Measurements from ENCODE around the gene TMEM258. TPM values are rescaled to one million over a fixed set of nuclear protein-coding genes. Genes with fewer than 3 reads are reported as not detected.
A peak's percentile ranks its signal among the peaks of the same experiment; 100 is the strongest.

Gene TMEM258
- total and polyA plus RNA-seq, 2 of the 4 experiments (the other 2 are of a cell fraction) = 107 to 280 TPM

DNA sequence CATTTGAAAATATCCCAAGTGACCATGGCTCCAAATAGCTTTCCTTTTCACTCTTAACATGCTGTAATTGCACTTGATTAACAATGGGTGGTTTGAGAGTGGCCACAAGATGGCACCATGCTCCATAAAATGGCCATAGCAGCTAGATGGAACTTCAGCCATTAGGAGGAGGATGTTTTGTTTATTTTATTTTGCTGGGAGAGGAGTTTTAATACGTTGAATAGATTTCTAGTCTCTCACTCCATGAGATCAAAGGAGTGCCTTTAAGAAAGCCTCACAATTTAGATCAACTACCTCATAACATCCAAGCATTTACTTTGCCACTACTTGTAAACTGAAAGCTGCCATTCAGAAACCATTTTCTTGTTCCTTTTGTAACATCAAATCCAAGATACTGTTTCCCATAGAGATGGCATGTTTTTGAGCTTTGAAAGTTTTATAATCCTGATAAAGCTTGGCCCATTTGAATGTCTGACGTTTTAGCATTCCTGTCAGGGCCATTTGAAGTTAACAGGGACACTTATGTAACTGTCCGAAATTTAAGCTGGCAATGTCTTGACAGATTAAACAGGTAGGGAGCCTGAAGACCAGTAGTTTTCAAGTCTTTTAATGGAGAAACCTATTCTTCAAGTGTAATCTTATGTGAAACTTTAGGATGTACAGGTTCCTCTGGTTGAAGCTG, 5.0 kb upstream of the TMEM258 start:
- H2BK5ac ChIP-seq (ENCODE audit: low read depth, low read length, poor library complexity, severe bottlenecking) = peak overlapping the region; percentile 7
- ATAC-seq (ENCODE audit: low read depth) (peak; percentile 58), DNase-seq (peak; percentile 88)
- H2BK20ac ChIP-seq (ENCODE audit: low read depth, low read length) = no peak overlapping the region
- no peak overlapping the region for H3K56ac ChIP-seq (ENCODE audit: extremely low read depth, insufficient read depth, low read length)
- no peak overlapping the region for H2BK15ac ChIP-seq (ENCODE audit: low read depth, low read length)
- H3K4me1 ChIP-seq (ENCODE audit: control insufficient read depth, insufficient read depth, low read length) = peaks cover 6% of the 10 kb centered on the region
- no peak overlapping the region for H2AK5ac ChIP-seq (ENCODE audit: low read depth, low read length)
- 40% methylated on average over 1 of the region's 3 CpGs; no CpG with 5 or more reads in 1 of the 2 experiments for WGBS, 2 experiments (ENCODE audit: extremely low coverage in 2 of 2, insufficient read length in 1 of 2)
- H3K4me2 ChIP-seq (ENCODE audit: low read depth, low read length) = peak overlapping the region; percentile 39; the same call in 1 of the 2 replicates
- no peaks in the 10 kb centered on the region for H3K9me3 ChIP-seq (ENCODE audit: control insufficient read depth, insufficient read depth, low read length)
- no peak overlapping the region for H3K18ac ChIP-seq (ENCODE audit: low read depth, low read length)
- H4K8ac ChIP-seq (ENCODE audit: low read depth in 2 of 2, low read length in 2 of 2) = no peak overlapping the region
- no peak overlapping the region; the same call in 1 of the 2 replicates for H3K9ac ChIP-seq (ENCODE audit: low read depth, low read length)
- peaks cover 21 to 55% of the 10 kb centered on the region in 2 experiments for H3K79me1 ChIP-seq (ENCODE audit: low read depth in 1 of 2, low read length in 2 of 2)
- no peak overlapping the region for H3K4ac ChIP-seq (ENCODE audit: low read depth, low read length)
- H4K5ac ChIP-seq (ENCODE audit: low read depth, low read length) = no peak overlapping the region
- POLR2A ChIA-PET (ENCODE audit: unreplicated experiment) = interaction anchor here (0.5 to 1.1 kb wide), 2 partner anchors 18 to 72 kb away, joined by 4 read pairs; no protein-coding TSS in a partner anchor
- no peak overlapping the region for H3K14ac ChIP-seq (replicated peaks; ENCODE audit: low read depth, low read length)
- no peak overlapping the region for H2AK9ac ChIP-seq (replicated peaks; ENCODE audit: low read depth, low read length, poor library complexity)
- no peak overlapping the region for H4K91ac ChIP-seq (ENCODE audit: insufficient read depth, low read depth, low read length)
- H3K23ac ChIP-seq (ENCODE audit: low read depth, low read length) = no peak overlapping the region
- peaks cover 7% of the 10 kb centered on the region for H3K9me1 ChIP-seq (ENCODE audit: insufficient read depth, low read length)
- TF ChIP-seq SMC3 (IDR thresholded peaks at IDR 0.05; ENCODE audit: low read depth, low read length) (peak; percentile 86), RAD21 (IDR thresholded peaks at IDR 0.05; ENCODE audit: low read length) (peak; percentile 94)
- TF ChIP-seq, protein P1, sequence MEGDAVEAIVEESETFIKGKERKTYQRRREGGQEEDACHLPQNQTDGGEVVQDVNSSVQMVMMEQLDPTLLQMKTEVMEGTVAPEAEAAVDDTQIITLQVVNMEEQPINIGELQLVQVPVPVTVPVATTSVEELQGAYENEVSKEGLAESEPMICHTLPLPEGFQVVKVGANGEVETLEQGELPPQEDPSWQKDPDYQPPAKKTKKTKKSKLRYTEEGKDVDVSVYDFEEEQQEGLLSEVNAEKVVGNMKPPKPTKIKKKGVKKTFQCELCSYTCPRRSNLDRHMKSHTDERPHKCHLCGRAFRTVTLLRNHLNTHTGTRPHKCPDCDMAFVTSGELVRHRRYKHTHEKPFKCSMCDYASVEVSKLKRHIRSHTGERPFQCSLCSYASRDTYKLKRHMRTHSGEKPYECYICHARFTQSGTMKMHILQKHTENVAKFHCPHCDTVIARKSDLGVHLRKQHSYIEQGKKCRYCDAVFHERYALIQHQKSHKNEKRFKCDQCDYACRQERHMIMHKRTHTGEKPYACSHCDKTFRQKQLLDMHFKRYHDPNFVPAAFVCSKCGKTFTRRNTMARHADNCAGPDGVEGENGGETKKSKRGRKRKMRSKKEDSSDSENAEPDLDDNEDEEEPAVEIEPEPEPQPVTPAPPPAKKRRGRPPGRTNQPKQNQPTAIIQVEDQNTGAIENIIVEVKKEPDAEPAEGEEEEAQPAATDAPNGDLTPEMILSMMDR (conservative IDR thresholded peaks at IDR 0.05; ENCODE audit: low read depth, low read length) = peak; percentile 96
- TF ChIP-seq, protein P2, sequence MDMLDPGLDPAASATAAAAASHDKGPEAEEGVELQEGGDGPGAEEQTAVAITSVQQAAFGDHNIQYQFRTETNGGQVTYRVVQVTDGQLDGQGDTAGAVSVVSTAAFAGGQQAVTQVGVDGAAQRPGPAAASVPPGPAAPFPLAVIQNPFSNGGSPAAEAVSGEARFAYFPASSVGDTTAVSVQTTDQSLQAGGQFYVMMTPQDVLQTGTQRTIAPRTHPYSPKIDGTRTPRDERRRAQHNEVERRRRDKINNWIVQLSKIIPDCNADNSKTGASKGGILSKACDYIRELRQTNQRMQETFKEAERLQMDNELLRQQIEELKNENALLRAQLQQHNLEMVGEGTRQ (IDR thresholded peaks at IDR 0.05; ENCODE audit: low read depth, low read length) = no peak
- dilution Hi-C loops (cut with HindIII; ENCODE audit: low sequenced_read_pairs, unreplicated experiment) (no loop called here), in situ Hi-C loops (cut with MboI; ENCODE audit: low sequenced_read_pairs) (loop anchor here (5.0 to 10.0 kb wide), 2 partner anchors 155 to 307 kb away; partner anchors contain the start of gene BEST1), intact Hi-C loops (cut with micrococcal nuclease) (loop anchor here (1.0 to 2.0 kb wide), 8 partner anchors 29 to 581 kb away; partner anchors contain the start of genes FADS3 and FTH1)
- H3K27ac ChIP-seq (ENCODE audit: insufficient read depth, low read length) = no peak overlapping the region
- H3K36me3 ChIP-seq (ENCODE audit: control insufficient read depth, insufficient read depth, low read length) = peaks cover 11% of the 10 kb centered on the region
- peaks cover 6% of the 10 kb centered on the region for H4K20me1 ChIP-seq (ENCODE audit: insufficient read depth, low read length)
- H2BK120ac ChIP-seq (ENCODE audit: low read depth, low read length) = no peak overlapping the region
- CTCF ChIA-PET = interaction anchor here (0.6 to 3.6 kb wide), 19 partner anchors 10 to 310 kb away, joined by 3 to 27 read pairs (median 4); partner anchors contain the start of gene FADS1
- H3K27me3 ChIP-seq (ENCODE audit: control insufficient read depth, insufficient read depth, low read length) = no peaks in the 10 kb centered on the region
- BruUV-seq (replicated peaks) = no TSS peak
- H2AFZ ChIP-seq (replicated peaks; ENCODE audit: low read length, poor library complexity) = no peak overlapping the region
- H3K4me3 ChIP-seq (ENCODE audit: insufficient read depth, low read depth, low read length) = no peak overlapping the region

Data from IMR-90 (cell line).